ENCODE measurements around the gene MRTO4. TPM values are rescaled to one million over a fixed set of nuclear protein-coding genes. Genes with fewer than 3 reads are reported as not detected.

MRTO4 gene
- total RNA-seq, 1 experiment from 2014 or later, result 54.6 TPM

DNA sequence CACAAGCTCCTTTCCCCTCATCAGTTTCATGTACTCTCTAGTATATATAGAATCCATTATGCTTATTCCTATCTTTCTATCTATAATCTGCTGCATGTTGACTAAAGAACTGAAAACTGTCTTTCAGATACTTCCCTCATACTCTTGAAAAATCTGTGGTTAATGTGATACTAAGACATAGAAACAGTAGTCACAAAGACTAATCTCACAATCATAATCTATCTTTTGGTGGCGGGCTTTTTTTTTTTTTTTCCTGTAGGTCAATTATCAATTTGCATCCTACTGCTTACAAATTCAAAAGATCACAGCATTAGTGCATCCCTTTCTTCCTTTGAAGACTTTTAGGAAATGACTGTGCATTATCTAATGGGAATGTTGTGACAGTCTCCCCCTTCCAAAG, 46.2 kb upstream of the MRTO4 start:
- ATAC-seq, result no peak
- TF ChIP-seq NR3C1 (CRISPR knock-in tag; conservative IDR thresholded peaks at IDR 0.05; ENCODE audit: low read depth) (no peak), KAT7 (CRISPR knock-in tag; IDR thresholded peaks at IDR 0.05; ENCODE audit: borderline replicate concordance) (no peak), ESRRA (CRISPR knock-in tag; IDR thresholded peaks at IDR 0.05; ENCODE audit: borderline replicate concordance) (no peak), TP53 (CRISPR knock-in tag; IDR thresholded peaks at IDR 0.05) (no peak), RORB (CRISPR knock-in tag; IDR thresholded peaks at IDR 0.05) (no peak), FOXJ3 (CRISPR knock-in tag; IDR thresholded peaks at IDR 0.05; ENCODE audit: borderline replicate concordance) (no peak), ZNF121 (CRISPR knock-in tag; IDR thresholded peaks at IDR 0.05) (no peak), ZNF317 (CRISPR knock-in tag; IDR thresholded peaks at IDR 0.05; ENCODE audit: borderline replicate concordance, low read depth) (no peak), MYBL2 (CRISPR knock-in tag; IDR thresholded peaks at IDR 0.05) (no peak), CREM (CRISPR knock-in tag; IDR thresholded peaks at IDR 0.05) (no peak), NFYB (CRISPR knock-in tag; conservative IDR thresholded peaks at IDR 0.05; ENCODE audit: low read depth) (no peak), ZBTB43 (CRISPR knock-in tag; IDR thresholded peaks at IDR 0.05) (no peak), FOXK1 (CRISPR knock-in tag; IDR thresholded peaks at IDR 0.05) (no peak), JUN (CRISPR knock-in tag; IDR thresholded peaks at IDR 0.05) (no peak), EMX1 (CRISPR knock-in tag; IDR thresholded peaks at IDR 0.05) (no peak), ATF6 (CRISPR knock-in tag; IDR thresholded peaks at IDR 0.05) (no peak), NR1H2 (CRISPR knock-in tag; IDR thresholded peaks at IDR 0.05) (no peak), ZNF423 (CRISPR knock-in tag; IDR thresholded peaks at IDR 0.05) (no peak), GABPB1 (CRISPR knock-in tag; IDR thresholded peaks at IDR 0.05) (no peak)
- Mint-ChIP-seq H3K27ac (peak overlapping the region; percentile 51), H3K9me3 (no peaks in the 10 kb centered on the region), H3K36me3 (no peaks in the 10 kb centered on the region), H3K4me1 (peaks cover 20% of the 10 kb centered on the region), H3K27me3 (ENCODE audit: low read depth) (no peaks in the 10 kb centered on the region), H3K4me3 (no peak overlapping the region)
- POLR2A ChIA-PET, result no interaction called here
- CTCF ChIA-PET, result no interaction called here
- no peak for DNase-seq (ENCODE audit: low spot score)

- TF ChIP-seq, protein P1, sequence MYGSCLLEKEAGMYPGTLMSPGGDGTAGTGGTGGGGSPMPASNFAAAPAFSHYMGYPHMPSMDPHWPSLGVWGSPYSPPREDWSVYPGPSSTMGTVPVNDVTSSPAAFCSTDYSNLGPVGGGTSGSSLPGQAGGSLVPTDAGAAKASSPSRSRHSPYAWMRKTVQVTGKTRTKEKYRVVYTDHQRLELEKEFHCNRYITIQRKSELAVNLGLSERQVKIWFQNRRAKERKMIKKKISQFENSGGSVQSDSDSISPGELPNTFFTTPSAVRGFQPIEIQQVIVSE (CRISPR knock-in tag; IDR thresholded peaks at IDR 0.05; ENCODE audit: borderline replicate concordance), result no peak
- TF ChIP-seq ETV6 (CRISPR knock-in tag; IDR thresholded peaks at IDR 0.05) (no peak), ZNF138 (CRISPR knock-in tag; conservative IDR thresholded peaks at IDR 0.05) (no peak), ATF6 (CRISPR knock-in tag; IDR thresholded peaks at IDR 0.05) (no peak), ZMAT4 (CRISPR knock-in tag; IDR thresholded peaks at IDR 0.05) (no peak)
- TF ChIP-seq, protein P2, sequence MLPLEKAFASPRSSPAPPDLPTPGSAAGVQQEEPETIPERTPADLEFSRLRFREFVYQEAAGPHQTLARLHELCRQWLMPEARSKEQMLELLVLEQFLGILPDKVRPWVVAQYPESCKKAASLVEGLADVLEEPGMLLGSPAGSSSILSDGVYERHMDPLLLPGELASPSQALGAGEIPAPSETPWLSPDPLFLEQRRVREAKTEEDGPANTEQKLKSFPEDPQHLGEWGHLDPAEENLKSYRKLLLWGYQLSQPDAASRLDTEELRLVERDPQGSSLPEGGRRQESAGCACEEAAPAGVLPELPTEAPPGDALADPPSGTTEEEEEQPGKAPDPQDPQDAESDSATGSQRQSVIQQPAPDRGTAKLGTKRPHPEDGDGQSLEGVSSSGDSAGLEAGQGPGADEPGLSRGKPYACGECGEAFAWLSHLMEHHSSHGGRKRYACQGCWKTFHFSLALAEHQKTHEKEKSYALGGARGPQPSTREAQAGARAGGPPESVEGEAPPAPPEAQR (CRISPR knock-in tag; IDR thresholded peaks at IDR 0.05), result no peak
- Mint-ChIP-seq H3K36me3 (no peaks in the 10 kb centered on the region), H3K27ac (no peak overlapping the region), H3K9me3 (no peaks in the 10 kb centered on the region), H3K4me3 (no peak overlapping the region), H3K27me3 (ENCODE audit: low read depth) (no peaks in the 10 kb centered on the region), H3K4me1 (peaks cover 22% of the 10 kb centered on the region)
- CTCF ChIA-PET, result interaction anchor here (1.5 kb wide), 1 partner anchor 448 kb away, joined by 4 read pairs; no protein-coding TSS in a partner anchor
- DNase-seq (ENCODE audit: low spot score), result no peak
- no peak for ATAC-seq
- POLR2A ChIA-PET, result no interaction called here
These were observed 45.8 kb upstream of the MRTO4 start for GRCh38 chr1:19205845-19206244.
